Heart left ventricle (tissue), 13 donors: ENCODE measurements around the gene NCOA6.

ENCODE experiments used
- CTCF ChIP-seq, 12 donors: fragments of 200-600 bp; sonication (generic) in 4 of 12; IDR thresholded peaks; one replicate each; pipeline versions ENCODE4 v1.5.0 to v1.8.0; 2018 to 2022; ENCODE audit warnings: antibody characterized with exemption in 12 of 12, mild to moderate bottlenecking in 5 of 12
- POLR2A ChIP-seq, 2 donors: fragments of 450-650 bp; IDR thresholded peaks; one replicate each; pipeline ENCODE4 v1.6.1; 2017; ENCODE audit warnings: antibody characterized with exemption in 2 of 2, mild to moderate bottlenecking in 2 of 2, moderate library complexity in 2 of 2
- donor health status: ischemic (EF 13 %, LVEDD 7.1; RV severe dilation, severe dysfunction).
- donor health status: DM: no; HTN: yes; CAD: no.
- donor health status: DM: no; HTN: no; CAD: no.
- donor health status: ischemic (EF 25% LVEDD 6.9; RV normal size, moderate dysfunction).
- donor health status: ischemic (EF 25% LVEDD 5.7; RV mildly dilated, moderate dysfunction).
- donor health status: ischemic (EF 35%, LVEDD 5.7; RV mildly dilated, moderate dysfunction).
- donor health status: nonischemic (EF 11% LVEDD 7.7; RV severe dilation, severe dysfunction).
- donor health status: DM: yes; HTN: yes; CAD: no.
- donor health status: PGD.
- donor health status: ischemic (EF 29% LVEDD 5.4; RV normal size, mild dysfunction).
- donor health status: nonischemic (EF 23%, LVEDD 6.1; RV moderate dilation, normal function).

GRCh38 chr20:34746674-34747073 lies 78.8 kb downstream of the NCOA6 start:
- TF ChIP-seq CTCF (IDR thresholded peaks at IDR 0.05) (no peak), POLR2A (IDR thresholded peaks at IDR 0.05) (no peak)
